GM18502 (cell line): ENCODE results near the gene COX6B2.

Experiments
- ATAC-seq: cut with Tn5 transposase; IDR thresholded peaks from one replicate; pipeline ENCODE4 v1.9.1; 2021; ENCODE audit warnings: mild to moderate bottlenecking; ENCODE audit not compliant: unreplicated experiment, poor library complexity

Gene COX6B2

DNA sequence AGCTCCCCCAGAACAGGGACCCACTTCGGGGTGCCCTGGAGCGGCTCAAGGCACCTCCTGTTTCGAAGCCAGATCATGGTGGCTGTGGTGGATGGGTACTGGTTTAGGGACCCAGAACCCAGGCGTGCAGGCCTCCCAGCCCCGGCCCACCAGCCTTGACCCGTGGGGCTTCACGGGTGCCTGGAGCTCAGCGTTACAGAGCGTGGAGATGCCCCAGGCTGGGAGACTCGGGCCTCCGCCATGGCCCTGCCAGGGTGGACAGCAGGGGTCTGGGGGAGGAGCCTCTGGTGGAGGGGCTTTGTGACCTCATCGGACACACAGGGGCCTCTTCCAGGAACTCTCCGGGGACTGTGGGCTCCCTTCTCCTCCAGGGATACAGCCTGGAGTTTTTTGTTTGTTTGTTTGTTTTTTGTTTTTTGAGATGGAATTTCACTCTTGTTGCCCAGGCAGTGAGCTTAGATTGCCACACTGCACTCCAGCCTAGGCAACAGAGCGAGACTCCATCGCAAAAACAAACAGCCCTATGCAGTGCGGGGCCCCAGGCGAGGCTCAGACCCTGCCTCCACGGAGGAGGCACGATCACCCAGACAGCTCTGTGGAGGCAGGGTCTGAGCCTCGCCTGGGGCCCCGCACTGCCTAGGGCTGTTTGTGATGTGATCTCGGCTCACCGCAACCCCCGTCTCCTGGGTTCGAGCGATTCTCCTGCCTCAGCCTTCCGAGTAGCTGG lies 8.6 kb upstream of the COX6B2 start, which contains the start of gene GARIN5B:
Gene GARIN5B (minus strand): TSS at position 271 of the 727 bp plus-strand sequence. CDS start 194 bp downstream, at position 77.
- ATAC-seq: no peak

DNA sequence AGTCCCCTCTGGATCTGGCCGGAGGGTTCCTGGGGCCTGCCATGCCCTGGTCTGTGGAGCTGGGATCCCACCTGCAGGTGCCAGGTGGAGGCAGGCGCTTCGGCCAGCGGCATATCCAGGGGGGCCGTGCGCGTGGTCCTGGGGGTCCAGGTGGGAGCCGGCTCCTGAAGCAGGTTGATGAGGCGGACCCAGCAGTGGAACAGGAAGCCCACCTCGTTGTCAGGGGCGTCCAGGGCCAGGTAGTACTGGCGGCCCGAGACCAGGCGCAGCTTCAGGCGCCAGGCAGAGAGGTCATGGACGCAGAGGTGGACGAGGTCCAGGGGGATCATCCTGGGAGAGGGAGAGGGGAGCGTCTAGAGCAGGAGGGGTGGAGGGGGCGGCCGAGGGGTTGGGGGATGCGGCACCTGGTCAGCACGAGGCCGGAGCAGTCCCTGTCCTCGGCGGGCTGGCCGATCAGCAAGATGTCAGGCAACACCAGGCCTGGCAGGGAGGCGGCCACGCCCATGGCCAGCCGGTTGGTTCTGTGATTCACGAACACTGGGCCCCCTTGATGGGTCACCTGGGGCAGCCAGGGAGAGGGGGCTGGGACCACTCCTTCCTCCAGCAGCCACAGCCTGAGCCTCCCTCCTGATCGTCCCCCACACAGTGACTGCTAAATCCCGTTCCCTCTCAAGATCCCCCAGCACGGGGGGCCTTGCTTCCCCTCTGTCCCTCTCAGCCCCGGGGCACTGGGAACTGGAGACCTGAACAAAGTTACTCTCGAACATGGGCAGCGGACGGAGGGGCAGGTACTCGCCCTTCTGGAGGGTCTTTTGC lies 7.9 kb upstream of the COX6B2 start:
- ATAC-seq: no peak

DNA sequence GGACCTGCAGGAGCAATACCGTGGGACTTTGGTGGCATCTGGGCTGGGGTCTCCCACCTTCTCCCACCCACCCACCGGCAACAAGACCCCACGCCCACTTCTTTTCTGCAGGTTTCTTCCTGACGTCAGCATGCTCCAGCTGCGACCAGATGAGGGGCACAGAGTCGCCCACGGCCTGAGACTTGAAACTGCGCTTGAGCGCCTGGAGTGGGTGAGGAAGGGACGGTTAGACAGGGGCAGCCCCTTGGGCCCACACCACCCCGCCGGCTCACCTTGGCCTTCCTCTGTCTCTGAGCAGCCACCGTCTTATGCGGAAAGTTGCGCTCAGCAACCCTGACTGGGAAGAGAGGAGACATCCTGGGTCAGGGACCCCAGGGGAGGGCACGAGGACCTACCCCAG lies 6.4 kb upstream of the COX6B2 start:
- no peak for ATAC-seq

DNA sequence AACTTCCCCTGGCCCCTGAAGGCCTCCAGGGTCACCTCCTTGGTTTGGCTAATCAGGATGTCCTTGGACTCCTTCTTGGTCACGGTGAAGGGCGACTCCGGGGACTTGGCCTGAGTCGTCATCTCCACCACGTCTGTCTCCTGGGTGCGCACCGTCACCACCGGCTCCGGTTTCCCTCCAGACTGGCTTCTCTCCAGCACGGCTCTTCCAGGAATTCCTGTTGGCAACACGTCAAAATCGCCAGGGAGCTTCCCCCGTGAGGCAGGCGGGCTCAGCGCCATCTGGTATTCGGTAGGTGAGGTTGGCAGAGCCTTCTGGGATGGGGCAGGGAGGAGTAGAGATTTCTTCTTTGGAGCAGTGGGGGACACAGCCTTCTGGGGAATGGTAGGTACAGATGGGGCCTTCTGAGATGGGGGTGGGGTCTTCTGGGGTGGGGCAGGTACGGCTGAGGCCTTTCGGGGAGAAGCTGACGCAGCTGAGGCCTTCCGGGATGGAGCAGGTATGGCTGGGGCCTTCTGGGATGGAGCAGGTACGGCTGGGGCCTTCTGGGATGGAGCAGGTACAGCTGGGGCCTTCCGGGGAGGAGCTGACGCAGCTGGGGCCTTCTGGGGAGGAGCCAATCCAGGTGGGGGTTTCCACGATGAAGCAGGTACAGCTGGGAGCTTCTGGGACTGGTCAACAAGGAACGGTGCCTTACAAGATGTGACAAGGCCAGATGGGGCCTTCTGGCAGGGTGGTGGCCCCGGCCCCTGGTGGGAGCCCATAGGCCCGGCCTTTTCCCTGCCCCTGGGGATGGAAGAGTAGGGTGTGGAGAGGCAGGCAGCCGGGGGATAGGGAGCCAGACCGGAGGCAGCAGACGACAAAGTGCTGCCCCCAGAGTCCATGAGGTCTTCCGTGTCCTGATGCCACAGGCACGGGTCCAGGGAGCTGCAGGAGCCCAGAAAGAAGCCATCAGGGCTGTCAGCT lies 4.7 kb upstream of the COX6B2 start:
- no peak for ATAC-seq

DNA sequence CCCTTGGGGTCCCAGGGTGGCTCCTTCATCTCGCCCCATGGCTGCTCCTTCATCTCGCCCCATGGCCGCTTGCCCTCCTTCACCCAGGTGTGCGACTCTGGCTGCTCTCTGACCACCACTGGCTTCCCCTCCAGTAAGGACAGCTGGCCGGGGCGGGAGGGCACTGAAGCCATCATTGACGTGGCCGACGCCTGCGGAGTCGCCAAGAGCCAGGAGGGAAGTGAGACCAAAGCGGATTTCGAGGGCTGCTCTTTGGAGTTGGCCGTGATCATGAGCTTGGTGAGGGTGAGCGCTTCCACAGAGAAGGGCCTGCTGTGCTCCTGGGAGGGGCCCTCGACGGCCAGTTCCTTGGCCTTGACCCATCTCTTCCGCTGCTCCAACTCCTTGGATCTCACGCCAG lies 4.0 kb upstream of the COX6B2 start:
- ATAC-seq: no peak

DNA sequence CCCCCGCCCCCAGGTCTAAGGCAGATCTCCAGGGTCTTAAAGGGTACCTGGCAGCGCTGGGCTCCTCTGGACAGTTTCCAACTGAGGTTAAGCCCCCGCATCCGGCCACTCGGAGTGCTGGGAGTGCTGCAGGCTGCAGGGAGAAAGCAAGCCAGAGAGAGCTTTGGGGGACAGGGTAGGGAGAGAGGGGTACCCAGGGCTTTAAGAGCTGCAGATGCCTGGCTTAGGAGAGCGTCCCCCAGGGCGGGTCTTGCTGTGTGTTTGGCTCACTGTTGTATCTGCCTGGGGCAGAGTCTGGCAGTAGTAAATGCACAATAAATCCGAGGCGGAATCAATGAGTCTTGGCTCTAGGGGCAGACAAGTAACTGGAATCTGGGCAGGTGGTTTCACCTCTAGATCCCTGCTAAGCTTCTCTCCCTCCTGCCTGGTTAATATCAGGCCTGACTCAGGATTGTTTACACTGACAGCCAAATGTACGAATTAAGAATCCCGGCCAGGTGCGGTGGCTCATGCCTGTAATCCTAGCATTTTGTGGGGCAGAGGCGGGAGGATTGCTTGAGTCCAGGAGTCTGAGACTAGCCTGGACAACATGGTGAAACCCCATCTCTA lies 798 bp upstream of the COX6B2 start:
- ATAC-seq: no peak

DNA sequence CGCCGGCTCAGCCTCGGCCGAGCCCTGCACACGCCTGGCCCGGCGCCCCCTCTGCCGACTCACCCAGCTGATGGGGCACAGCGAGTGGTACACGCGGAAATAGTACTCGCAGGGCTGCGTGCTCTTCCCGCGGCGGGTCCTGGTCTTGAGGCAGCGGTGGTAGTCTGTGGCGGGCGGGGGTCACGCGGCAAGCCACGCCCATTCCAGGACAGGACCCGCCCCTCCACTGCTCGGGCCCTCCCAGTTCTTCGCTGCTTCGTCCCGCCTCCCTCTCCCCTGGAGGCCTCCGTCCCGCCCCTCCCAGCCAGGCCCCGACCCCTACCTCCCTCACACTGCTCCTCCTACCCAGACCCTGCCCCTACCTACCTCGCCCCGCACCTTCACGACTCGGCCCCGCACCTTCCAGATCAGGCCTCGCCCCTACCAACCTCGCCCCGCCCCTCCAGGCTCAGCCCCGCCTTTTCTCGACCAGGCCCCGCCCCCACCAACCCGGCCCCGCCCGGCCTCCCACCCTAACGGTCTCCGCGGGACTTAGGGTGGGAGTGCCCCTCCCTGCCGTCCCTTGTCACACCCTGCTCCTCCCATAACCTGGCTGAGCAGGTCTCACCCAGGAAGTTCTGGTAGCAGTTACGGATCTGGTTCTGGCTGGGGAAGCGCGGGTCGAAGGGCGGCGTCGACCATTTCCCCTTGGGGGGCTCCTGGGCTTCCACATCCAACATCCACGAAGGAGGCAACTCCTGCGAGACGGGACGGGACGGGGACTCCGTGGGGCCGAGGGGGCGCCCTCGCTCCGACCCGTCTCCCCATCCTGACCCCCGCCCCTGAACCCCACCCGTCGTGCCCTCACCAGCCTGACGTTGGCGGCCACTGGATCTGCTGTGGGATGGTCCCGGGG lies 469 bp downstream of the COX6B2 start:
- ATAC-seq: no peak

DNA sequence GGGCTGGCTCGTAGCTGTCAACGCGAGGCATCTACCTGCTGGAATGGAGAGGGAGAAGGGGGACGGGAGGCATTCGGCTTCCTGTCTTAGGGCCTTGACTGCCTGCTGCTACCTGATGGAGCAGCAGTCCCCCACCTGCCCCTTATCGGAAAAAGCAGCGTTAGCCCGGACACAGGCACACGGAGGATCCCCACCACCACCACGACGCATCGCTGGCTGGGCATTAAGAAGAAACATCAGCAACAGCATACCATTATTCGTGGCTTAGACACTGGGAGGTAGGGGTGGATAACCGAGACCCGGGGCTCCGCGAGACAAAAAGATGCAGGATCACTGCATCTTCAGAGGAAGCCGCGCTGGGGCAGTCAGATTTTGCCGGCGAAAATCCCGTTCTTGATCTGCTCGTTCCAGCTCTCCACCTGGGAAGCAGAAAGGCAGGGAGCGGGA lies 1.1 kb downstream of the COX6B2 start:
- no peak for ATAC-seq

DNA sequence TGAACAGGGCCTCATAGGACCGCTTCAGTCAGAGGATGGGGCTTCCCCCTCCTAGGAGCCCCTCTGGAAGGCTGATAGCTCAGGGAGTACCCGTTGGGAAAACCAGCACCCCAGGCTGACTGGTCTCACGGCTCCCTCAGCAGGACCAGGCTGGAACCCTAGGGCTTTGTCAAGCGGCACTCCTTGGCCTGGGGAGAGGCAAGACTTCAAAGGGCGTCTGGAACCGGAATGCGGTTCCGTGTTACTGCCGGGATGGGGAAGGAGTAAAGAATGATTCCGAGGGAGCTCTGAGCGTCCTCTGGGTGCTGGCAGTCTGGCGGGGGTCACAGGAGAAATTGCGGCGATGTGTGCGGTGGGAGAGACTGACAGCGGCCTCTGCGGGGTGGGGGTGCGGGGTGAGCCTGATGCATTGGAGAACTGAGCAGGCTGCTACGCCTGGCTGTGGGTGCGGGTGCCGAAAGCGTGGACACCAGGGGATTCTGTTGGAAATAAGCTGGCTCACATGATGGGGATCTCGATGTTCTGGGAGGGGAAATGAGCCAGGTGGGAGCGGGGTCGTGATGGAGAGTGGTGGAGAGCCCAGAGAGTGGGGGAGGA lies 1.9 kb downstream of the COX6B2 start:
- no peak for ATAC-seq

DNA sequence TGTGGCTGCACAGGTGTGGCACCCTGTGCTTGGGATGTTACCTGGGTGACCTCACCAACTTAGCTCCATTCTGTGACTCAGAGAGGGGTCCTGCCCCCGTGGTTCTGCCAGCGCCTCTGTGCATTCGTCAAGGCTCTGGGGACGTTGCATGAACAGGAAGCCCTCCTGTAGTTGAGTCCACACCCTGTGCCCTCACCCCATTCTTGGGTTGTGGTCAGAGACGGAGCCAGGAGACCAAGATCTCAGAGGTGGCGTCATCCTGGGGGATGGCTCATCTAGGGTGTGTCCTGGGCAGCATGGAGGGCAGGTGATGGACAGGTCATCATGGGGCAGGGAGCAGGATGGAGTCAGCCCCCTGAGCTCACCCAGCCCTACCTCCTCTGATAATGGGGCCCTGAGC lies 2.5 kb downstream of the COX6B2 start:
- ATAC-seq: no peak

DNA sequence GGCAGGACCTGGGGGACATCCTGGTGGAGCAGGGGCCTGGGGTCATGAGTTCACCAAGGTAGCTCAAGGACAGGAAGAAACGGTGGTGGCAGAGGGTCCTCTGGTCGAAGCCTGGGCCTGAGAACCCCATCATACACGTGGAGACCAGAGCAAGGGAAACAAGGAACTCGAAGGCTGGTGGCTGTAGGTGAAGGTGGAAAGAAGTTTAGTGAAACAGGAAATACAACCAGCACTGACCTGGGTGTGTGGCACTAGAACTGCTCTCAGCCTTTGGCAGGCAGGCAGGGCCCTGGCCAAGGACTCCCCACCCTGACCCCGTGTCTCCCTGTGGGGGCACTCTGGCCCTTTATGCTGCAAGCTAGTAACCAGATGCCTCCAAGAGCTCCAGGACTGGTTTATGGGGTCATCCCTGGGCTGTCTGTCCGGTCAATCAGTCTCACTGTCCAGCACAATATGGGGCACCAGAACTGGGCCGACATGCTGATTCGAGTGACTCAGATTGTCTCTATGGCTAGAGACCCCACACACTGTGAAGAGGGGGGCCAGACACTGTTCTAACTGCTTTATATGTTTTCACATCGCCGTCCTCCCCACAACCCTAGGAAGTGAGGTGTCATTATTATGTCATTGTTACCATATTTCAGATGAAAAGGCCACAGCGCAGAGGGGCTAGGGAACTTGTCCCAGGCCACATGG lies 3.8 kb downstream of the COX6B2 start:
- ATAC-seq: no peak

DNA sequence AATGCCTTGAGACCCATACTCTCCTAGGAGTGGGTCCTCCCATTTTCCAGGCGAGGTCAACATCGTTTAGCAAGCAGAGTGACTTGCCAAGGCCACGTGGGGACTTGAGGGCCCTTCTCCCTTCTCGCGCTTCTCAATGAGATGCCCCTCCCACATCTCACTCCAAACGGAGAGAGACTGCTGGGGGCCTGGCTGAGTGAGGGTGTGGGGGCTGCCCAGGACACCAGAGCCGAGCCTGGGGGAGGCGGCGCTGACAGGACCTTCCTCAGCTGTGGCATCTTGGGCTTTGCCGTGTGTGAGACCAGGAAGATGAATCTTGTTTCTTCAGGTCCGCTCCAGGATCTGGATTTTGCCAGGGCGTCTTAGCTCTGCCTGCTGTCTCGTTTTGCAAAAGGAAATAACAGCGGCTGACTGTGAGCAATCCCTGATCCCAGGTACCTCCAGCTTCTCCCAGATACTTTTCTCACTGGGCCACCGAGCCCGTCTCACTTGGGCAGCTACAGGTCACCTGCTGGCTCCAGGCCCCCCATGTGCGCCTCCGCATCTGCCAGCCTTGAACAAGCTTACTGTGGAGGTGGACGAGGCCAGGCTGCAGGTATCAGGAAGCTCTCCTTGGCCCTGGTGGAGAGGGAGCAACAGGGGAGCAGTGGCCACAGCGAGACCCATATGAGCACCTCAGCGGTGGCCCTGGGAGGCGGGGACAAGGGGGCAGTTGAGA lies 6.0 kb downstream of the COX6B2 start:
- ATAC-seq: no peak

DNA sequence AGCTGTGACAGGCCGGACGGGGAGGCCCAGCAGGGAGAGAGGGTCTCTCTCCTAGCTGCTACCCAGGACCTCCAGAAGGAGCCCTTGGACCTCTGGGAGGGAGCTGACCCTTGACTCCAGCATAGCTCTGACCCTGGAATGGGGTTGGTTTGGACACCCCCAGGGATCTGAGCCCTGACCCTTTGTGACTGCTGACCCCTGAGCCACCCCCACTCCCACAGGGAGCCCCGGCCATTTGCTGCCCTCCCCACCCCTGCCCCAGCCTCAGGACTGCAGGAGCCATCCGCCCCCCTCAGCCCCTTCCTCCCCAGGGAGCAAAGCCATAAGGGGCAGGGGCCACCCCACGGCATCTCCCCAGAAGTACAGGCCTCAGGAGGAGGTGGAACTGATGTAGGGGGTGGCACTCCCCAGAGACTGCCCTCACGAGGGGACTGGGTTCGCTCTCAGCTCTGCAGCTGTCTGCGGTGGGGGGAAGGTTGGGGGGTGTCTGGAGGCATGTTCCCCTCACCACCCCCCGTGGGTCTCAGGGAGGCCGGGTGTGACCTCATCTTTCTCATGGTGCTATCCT lies 7.0 kb downstream of the COX6B2 start:
- ATAC-seq: no peak

DNA sequence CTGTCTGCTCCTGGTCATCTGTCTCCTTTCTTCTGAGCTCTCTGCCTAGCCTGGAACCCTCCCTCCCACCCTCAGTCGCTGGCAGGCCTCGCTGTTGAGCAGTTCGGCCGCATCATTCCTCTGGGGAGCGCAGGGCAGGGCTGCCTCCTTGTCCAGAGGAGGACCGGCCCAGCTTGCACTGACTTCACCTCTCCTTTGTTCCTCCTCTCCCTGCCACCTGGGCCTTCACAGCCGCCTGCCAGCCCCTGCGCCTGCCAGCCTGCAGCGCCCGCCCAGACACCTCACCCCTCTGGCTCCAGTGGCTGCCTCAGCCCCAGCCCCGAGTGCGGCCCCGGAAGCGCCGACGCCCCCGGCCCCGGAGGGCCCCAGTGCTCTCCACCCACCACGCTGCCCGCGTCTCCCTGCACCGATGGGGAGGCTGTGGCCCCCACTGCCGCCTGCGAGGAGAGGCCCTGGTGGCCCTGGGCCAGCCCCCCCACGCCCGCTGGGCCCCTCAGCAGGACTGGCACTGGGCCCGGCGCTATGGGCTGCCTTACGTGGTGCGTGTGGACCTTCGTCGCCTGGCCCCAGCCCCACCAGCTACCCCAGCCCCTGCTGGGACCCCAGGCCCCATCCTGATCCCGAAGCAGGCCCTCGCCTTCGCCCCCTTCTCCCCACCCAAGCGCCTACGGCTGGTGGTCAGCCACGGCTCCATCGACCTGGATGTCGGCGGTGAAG lies 7.6 kb downstream of the COX6B2 start:
- ATAC-seq: no peak

DNA sequence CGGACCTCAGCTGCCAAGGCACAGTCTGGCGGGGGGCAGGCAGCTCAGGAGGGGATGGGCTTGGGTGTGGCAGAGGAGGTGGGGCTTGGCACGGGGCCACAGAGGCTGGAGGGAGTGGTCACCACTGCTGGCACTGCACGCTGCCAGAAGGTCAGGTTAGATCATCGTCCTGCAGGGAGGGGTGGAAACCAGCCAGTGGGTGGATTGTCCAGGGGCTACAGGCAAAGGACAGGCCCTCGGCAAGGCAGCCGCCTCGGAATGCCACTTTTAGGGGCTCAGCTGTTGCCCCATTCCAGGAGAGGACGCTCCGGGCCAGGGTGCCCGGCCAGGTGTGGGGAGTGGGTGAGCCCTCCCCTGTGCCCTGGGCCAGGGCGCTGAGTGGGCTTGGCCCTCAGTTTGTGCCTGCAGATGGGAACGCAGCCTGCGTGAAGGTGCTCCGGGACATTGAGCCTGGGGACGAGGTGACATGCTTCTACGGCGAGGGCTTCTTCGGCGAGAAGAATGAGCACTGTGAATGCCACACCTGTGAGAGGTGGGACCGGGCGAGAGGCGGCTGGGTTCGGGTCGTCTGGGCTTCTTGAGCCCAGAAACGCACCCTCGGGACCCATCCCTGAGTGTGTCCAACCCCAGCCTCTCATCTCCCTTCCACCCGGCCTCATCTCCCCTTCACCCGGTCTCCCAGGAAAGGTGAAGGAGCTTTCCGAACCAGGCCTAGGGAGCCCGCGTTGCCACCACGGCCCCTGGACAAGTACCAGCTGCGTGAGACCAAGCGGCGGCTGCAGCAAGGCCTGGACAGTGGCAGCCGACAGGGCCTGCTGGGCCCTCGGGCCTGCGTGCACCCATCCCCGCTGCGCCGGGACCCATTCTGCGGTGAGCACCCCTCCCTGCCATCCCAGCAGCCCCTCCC lies 8.4 kb downstream of the COX6B2 start:
- no peak for ATAC-seq
